HCT116 (cell line): ENCODE results near the gene SLC6A18. TPM values are rescaled to one million over a fixed set of nuclear protein-coding genes. Genes with fewer than 3 reads are reported as not detected.

ENCODE experiments used
- ATAC-seq: fragments of 200-7000 bp; cut with Tn5 transposase; 2 replicates; pipeline ENCODE4 v1.9.1; 2020; ENCODE audit warnings: mild to moderate bottlenecking, moderate library complexity
- BruUV-seq: library from RNA; stranded (reverse); fragments of 400-500 nt; replicated peaks from 2 replicates; lab custom pipeline; 2021; lab: Mats Ljungman, UMichigan
- CTCF ChIA-PET: fragments of 300-600 bp; sonication (Branson Sonifier 250); formaldehyde crosslinking; loops from one replicate; lab custom pipeline; 2021; ENCODE audit warnings: antibody characterized with exemption; lab: Charles Lee
- POLR2A ChIA-PET: fragments of 300-600, 350-600 bp; sonication (Branson Sonifier 250); formaldehyde crosslinking; loops from one replicate; lab custom pipeline; 2021; ENCODE audit warnings: antibody characterized with exemption; lab: Charles Lee
- RAD21 ChIA-PET, 2 experiments: fragments of 300-600 bp; sonication (Branson Sonifier 250); formaldehyde crosslinking; loops; one replicate each; lab custom pipeline; 2023; ENCODE audit warnings: low total read pairs in 2 of 2; ENCODE audit not compliant: uncharacterized antibody in 2 of 2, unreplicated experiment in 2 of 2, low non-redundant PET in 1 of 2; lab: Charles Lee
- DNase-seq: peaks from one replicate; pipeline ENCODE4 v3.0.0-alpha.2; 2010; ENCODE audit warnings: low read depth, low spot score
- H2AFZ ChIP-seq: fragments of 200-600 bp; shearing (Covaris generic), sonication (generic); 2 replicates; pipeline ENCODE4 v1.6.1; 2017; ENCODE audit warnings: low read depth, mixed run types, mixed read lengths, antibody characterized with exemption, low read length; ENCODE audit not compliant: poor library complexity, severe bottlenecking
- H3K27ac ChIP-seq: 2 replicates; pipeline ENCODE4 v1.5.1; 2012; ENCODE audit warnings: low read depth, low read length
- H3K27me3 ChIP-seq: fragments of 200-600 bp; sonication (generic); 2 replicates; pipeline ENCODE4 v1.6.1; 2016; ENCODE audit warnings: mixed run types, low read length, mixed read lengths; ENCODE audit not compliant: insufficient read depth
- H3K36me3 ChIP-seq, 2 experiments: fragments of 200-500 bp in 1 of 2; fragments of 200-600 bp in 1 of 2; sonication (Bioruptor generic) in 1 of 2; sonication (generic) in 1 of 2; 2 replicates each; pipeline versions ENCODE4 v1.5.1 to v1.6.1; 2014 to 2016; ENCODE audit warnings: low read length in 2 of 2, inconsistent platforms in 1 of 2, mixed read lengths in 1 of 2, mixed run types in 1 of 2; ENCODE audit not compliant: insufficient read depth in 2 of 2, control insufficient read depth in 1 of 2
- H3K4me1 ChIP-seq, 2 experiments: fragments of 200-600 bp in 1 of 2; sonication (generic) in 1 of 2; 2 replicates each; pipeline versions ENCODE4 v1.5.1 to v1.6.1; 2012 to 2017; ENCODE audit warnings: low read length in 2 of 2, inconsistent platforms in 1 of 2, mild to moderate bottlenecking in 1 of 2, mixed read lengths in 1 of 2, mixed run types in 1 of 2, moderate library complexity in 1 of 2; ENCODE audit not compliant: insufficient read depth in 2 of 2, control insufficient read depth in 1 of 2
- H3K4me2 ChIP-seq: fragments of 200-600 bp; sonication (generic); 2 replicates; pipeline ENCODE4 v1.6.1; 2017; ENCODE audit warnings: mixed run types, low read length, mixed read lengths
- H3K4me3 ChIP-seq, 2 experiments: fragments of 200-600 bp in 1 of 2; sonication (generic) in 1 of 2; replicated peaks in 1 of 2; 2 replicates each; pipeline ENCODE4 v1.5.1; 2011 to 2016; ENCODE audit warnings: low read length in 2 of 2, control low read depth in 1 of 2, low read depth in 1 of 2, mild to moderate bottlenecking in 1 of 2, mixed read lengths in 1 of 2, mixed run types in 1 of 2
- H3K79me2 ChIP-seq: fragments of 200-600 bp; sonication (generic); 2 replicates; pipeline ENCODE4 v1.6.1; 2017; ENCODE audit warnings: mild to moderate bottlenecking, mixed run types, low read length, moderate library complexity, mixed read lengths; ENCODE audit not compliant: insufficient read depth
- H3K9ac ChIP-seq: fragments of 200-600 bp; sonication (generic); 2 replicates; pipeline ENCODE4 v1.6.1; 2016; ENCODE audit warnings: low read length, mixed read lengths
- H3K9me2 ChIP-seq: fragments of 200-600 bp; sonication (generic), shearing (Covaris generic); 2 replicates; pipeline ENCODE4 v1.6.1; 2017; ENCODE audit warnings: mixed run types, mild to moderate bottlenecking, moderate library complexity; ENCODE audit not compliant: insufficient read depth
- H3K9me3 ChIP-seq, 2 experiments: fragments of 200-500 bp in 1 of 2; fragments of 200-600 bp in 1 of 2; sonication (Bioruptor generic) in 1 of 2; sonication (generic) in 1 of 2; 2 replicates each; pipeline ENCODE4 v1.6.1; 2014 to 2017; ENCODE audit warnings: low read length in 2 of 2, mixed read lengths in 2 of 2, inconsistent platforms in 1 of 2, low read depth in 1 of 2, mild to moderate bottlenecking in 1 of 2, mixed run types in 1 of 2, moderate library complexity in 1 of 2; ENCODE audit not compliant: control insufficient read depth in 1 of 2, insufficient read depth in 1 of 2
- H4K20me1 ChIP-seq: fragments of 200-600 bp; sonication (generic), shearing (Covaris generic); 2 replicates; pipeline ENCODE4 v1.6.1; 2017; ENCODE audit warnings: mixed run types, mild to moderate bottlenecking, moderate library complexity; ENCODE audit not compliant: insufficient read depth
- EGR1 ChIP-seq: IDR thresholded peaks from 2 replicates; pipeline ENCODE4 v1.6.1; 2012; ENCODE audit warnings: low read depth
- EZH2 ChIP-seq: fragments of 200-600 bp; sonication (generic); IDR thresholded peaks from 2 replicates; pipeline ENCODE4 v1.6.1; 2017; ENCODE audit warnings: antibody characterized with exemption, mixed run types
- FOSL1 ChIP-seq: IDR thresholded peaks from 2 replicates; pipeline ENCODE4 v1.6.1; 2012; ENCODE audit warnings: low read depth
- JUND ChIP-seq: IDR thresholded peaks from 2 replicates; pipeline ENCODE4 v1.6.1; 2012
- POLR2A ChIP-seq: IDR thresholded peaks from 2 replicates; pipeline ENCODE4 v1.7.0; 2011; ENCODE audit warnings: borderline replicate concordance; ENCODE audit not compliant: insufficient read depth, insufficient read length; ENCODE audit errors: extremely low read depth
- RAD21 ChIP-seq: IDR thresholded peaks from 2 replicates; pipeline ENCODE4 v1.6.1; 2012; ENCODE audit warnings: low read depth, mild to moderate bottlenecking
- REST ChIP-seq: IDR thresholded peaks from 2 replicates; pipeline ENCODE4 v1.6.1; 2012; ENCODE audit warnings: low read depth
- SRF ChIP-seq: IDR thresholded peaks from 2 replicates; pipeline ENCODE4 v1.6.1; 2012; ENCODE audit warnings: low read depth
- TCF7L2 ChIP-seq: IDR thresholded peaks from 2 replicates; pipeline ENCODE4 v1.7.0; 2011; ENCODE audit warnings: borderline replicate concordance, inconsistent platforms; ENCODE audit not compliant: insufficient read depth, insufficient read length; ENCODE audit errors: extremely low read depth
- intact Hi-C: fragments of 100-400 bp; cut with micrococcal nuclease; formaldehyde crosslinking; loops from 2 replicates; pipeline ENCODE4 v1.10.0; 2022
- total RNA-seq: library from RNA; stranded (reverse); gene quantifications from one replicate; pipeline ENCODE4 v1.2.1, GENCODE V29; 2021; ENCODE audit not compliant: unreplicated experiment
- TF ChIP-seq, protein P1 (sequence below): IDR thresholded peaks from 2 replicates; pipeline ENCODE4 v1.6.1; 2011; ENCODE audit warnings: mild to moderate bottlenecking, low read length, moderate library complexity; ENCODE audit not compliant: insufficient replicate concordance; ENCODE audit errors: extremely low read depth

SLC6A18 gene
- total RNA-seq, 1 experiment from 2014 or later = not detected

- no peak for DNase-seq
- no peaks in the 10 kb centered on the region for H3K27me3 ChIP-seq
- H3K36me3 ChIP-seq = no peaks in the 10 kb centered on the region
- no peak for TF ChIP-seq EGR1
- no peak for TF ChIP-seq RAD21
- TF ChIP-seq JUND = no peak
- no peak for TF ChIP-seq POLR2A
- TF ChIP-seq REST = no peak
- TF ChIP-seq SRF = no peak
- TF ChIP-seq EZH2 = no peak
- TF ChIP-seq, protein P1, sequence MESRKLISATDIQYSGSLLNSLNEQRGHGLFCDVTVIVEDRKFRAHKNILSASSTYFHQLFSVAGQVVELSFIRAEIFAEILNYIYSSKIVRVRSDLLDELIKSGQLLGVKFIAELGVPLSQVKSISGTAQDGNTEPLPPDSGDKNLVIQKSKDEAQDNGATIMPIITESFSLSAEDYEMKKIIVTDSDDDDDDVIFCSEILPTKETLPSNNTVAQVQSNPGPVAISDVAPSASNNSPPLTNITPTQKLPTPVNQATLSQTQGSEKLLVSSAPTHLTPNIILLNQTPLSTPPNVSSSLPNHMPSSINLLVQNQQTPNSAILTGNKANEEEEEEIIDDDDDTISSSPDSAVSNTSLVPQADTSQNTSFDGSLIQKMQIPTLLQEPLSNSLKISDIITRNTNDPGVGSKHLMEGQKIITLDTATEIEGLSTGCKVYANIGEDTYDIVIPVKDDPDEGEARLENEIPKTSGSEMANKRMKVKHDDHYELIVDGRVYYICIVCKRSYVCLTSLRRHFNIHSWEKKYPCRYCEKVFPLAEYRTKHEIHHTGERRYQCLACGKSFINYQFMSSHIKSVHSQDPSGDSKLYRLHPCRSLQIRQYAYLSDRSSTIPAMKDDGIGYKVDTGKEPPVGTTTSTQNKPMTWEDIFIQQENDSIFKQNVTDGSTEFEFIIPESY = no peak
- TF ChIP-seq FOSL1 = no peak
- TF ChIP-seq TCF7L2 = no peak
- H3K9me3 ChIP-seq = no peaks in the 10 kb centered on the region
- no peak overlapping the region for H3K4me3 ChIP-seq
- ChIA-PET RAD21 (interaction anchor here in 1 of 2 experiments (0.6 kb wide), 1 partner anchor 59 kb away, joined by 4 read pairs; no protein-coding TSS in a partner anchor), CTCF (no interaction called here), POLR2A (no interaction called here)
- intact Hi-C loops = no loop called here
- peaks cover 6 to 13% of the 10 kb centered on the region in 2 experiments for H3K4me1 ChIP-seq
- no TSS peak for BruUV-seq
- no peak for ATAC-seq
- H3K9ac ChIP-seq = no peak overlapping the region
- no peaks in the 10 kb centered on the region for H3K79me2 ChIP-seq
- H4K20me1 ChIP-seq = no peaks in the 10 kb centered on the region
- no peak overlapping the region; the same call in 1 of the 2 replicates for H3K27ac ChIP-seq
- no peak overlapping the region for H3K4me2 ChIP-seq
- no peaks in the 10 kb centered on the region for H3K9me2 ChIP-seq
- no peak overlapping the region for H2AFZ ChIP-seq
Measured at GRCh38 chr5:1175801-1176472, 49.2 kb upstream of the SLC6A18 start.
